Kidney (tissue), 14 donors: ENCODE results near the gene MT1G. TPM values are rescaled to one million over a fixed set of nuclear protein-coding genes. Genes with fewer than 3 reads are reported as not detected.
A peak's percentile ranks its signal among the peaks of the same experiment; 100 is the strongest.
"Not testable (repeated sequence)": the region's sequence is repeated elsewhere in the genome, so short reads cannot be mapped to it uniquely, and the experiment has no call there.

ENCODE experiments used
- DNase-seq, 5 donors: peaks; one replicate each; pipeline ENCODE4 v3.0.0-alpha.2; 2013 to 2020
- FAIRE-seq: peaks from 2 replicates; lab custom pipeline; 2012; peaks lifted over from hg19 to GRCh38; lab: Jason Lieb, UNC
- H3K27ac ChIP-seq, 2 donors: one replicate each; pipeline ENCODE4 v1.7.0; 2013; ENCODE audit warnings: low read depth in 2 of 2, low read length in 2 of 2, inconsistent platforms in 1 of 2
- H3K27me3 ChIP-seq: one replicate; pipeline ENCODE4 v1.7.1; 2013; ENCODE audit warnings: low read length, inconsistent platforms; ENCODE audit not compliant: control insufficient read depth, insufficient read depth
- H3K36me3 ChIP-seq, 3 donors: one replicate each; pipeline versions ENCODE4 v1.7.0 to v1.7.1; 2013; ENCODE audit warnings: low read length in 3 of 3, control low read depth in 1 of 3, inconsistent platforms in 1 of 3; ENCODE audit not compliant: insufficient read depth in 3 of 3, control insufficient read depth in 2 of 3
- H3K4me1 ChIP-seq, 3 donors: one replicate each; pipeline versions ENCODE4 v1.7.0 to v1.7.1; 2013; ENCODE audit warnings: low read length in 3 of 3, inconsistent platforms in 1 of 3, low read depth in 1 of 3; ENCODE audit not compliant: control insufficient read depth in 2 of 3, insufficient read depth in 2 of 3
- H3K4me3 ChIP-seq, 3 donors: one replicate each; pipeline versions ENCODE4 v1.7.0 to v1.8.1; 2013; ENCODE audit warnings: low read length in 3 of 3, control low read depth in 1 of 3, inconsistent platforms in 1 of 3
- H3K9ac ChIP-seq, 3 donors: one replicate each; pipeline versions ENCODE4 v1.7.0 to v1.7.1; 2013; ENCODE audit warnings: low read length in 3 of 3, control low read depth in 1 of 3, inconsistent platforms in 1 of 3
- H3K9me3 ChIP-seq, 3 donors: one replicate each; pipeline versions ENCODE4 v1.7.0 to v1.7.1; 2013; ENCODE audit warnings: low read length in 3 of 3, control low read depth in 1 of 3, inconsistent platforms in 1 of 3; ENCODE audit not compliant: control insufficient read depth in 2 of 3, insufficient read depth in 1 of 3
- intact Hi-C: fragments of 100-400 bp; cut with DNase I; formaldehyde crosslinking; loops from one replicate; pipeline ENCODE4 v1.11.1; 2022
- polyA plus RNA-seq: library from polyadenylated mRNA; stranded (reverse); fragments of 350-450 nt; fragmentation: Illumina TruSeq; extraction: RNeasy Lipid Tissue Mini Kit (QIAGEN cat#74804); gene quantifications from one replicate; pipeline ENCODE4 v1.2.3, GENCODE V29; 2014; ENCODE audit warnings: low read depth, low replicate concordance; ENCODE audit not compliant: insufficient read depth
- total RNA-seq: library from RNA; stranded (reverse); fragmentation: NEBNext Ultra II Directional; extraction: Animal tissue kit (Norgen Biotek cat#: 25700); gene quantifications from one replicate; pipeline ENCODE4 v1.2.1, GENCODE V29; 2021
- TF ChIP-seq, protein P1 (sequence below): IDR thresholded peaks from 3 replicates; pipeline ENCODE4 v1.5.1; 2012; ENCODE audit warnings: mild to moderate bottlenecking, moderate library complexity, borderline replicate concordance; ENCODE audit not compliant: insufficient read depth; ENCODE audit errors: extremely low read depth
- donor health status: control.
- donor health status: control.
- donor health status: control.
- donor health status: control.
- donor health status: control.
- donor health status: DM: yes; HTN: yes; CAD: no.
- donor health status: Normal renal cell carcinoma (clear cell type).

MT1G gene
- total and polyA plus RNA-seq, 2 donors from 2014 or later, result 33.6 to 2,564 TPM

DNA sequence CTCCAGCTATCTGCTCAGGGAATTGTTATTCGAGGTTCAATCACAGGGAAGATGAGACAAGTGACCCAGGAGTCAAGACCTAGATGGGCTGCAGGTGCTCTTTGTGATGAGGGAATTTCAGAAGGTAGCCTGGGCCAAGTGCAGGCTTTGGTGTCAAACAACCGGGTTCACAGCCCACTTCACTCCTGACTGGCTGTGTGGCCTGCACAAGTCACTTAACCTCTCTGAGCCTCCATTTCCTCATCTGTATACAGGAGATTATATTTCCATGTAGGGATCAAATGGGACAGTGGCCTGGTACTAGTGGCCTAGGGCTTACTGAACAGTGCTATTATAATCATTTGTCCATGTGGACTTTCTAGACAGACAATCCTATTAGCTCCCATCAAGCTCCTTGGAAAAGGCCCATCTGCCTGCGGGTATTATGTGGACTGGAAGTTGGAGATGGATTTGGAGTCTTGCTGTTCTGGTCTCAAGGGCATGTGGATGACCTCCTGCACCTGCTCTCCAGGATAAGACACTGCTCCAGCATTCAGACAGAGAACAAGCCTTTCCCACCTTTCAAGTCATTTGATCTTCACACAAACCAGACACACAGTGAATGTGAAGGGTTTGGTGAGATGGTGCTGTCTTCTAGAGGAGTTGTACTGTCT lies 11.3 kb upstream of the MT1G start:
- TF ChIP-seq, protein P1, sequence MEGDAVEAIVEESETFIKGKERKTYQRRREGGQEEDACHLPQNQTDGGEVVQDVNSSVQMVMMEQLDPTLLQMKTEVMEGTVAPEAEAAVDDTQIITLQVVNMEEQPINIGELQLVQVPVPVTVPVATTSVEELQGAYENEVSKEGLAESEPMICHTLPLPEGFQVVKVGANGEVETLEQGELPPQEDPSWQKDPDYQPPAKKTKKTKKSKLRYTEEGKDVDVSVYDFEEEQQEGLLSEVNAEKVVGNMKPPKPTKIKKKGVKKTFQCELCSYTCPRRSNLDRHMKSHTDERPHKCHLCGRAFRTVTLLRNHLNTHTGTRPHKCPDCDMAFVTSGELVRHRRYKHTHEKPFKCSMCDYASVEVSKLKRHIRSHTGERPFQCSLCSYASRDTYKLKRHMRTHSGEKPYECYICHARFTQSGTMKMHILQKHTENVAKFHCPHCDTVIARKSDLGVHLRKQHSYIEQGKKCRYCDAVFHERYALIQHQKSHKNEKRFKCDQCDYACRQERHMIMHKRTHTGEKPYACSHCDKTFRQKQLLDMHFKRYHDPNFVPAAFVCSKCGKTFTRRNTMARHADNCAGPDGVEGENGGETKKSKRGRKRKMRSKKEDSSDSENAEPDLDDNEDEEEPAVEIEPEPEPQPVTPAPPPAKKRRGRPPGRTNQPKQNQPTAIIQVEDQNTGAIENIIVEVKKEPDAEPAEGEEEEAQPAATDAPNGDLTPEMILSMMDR, result no peak
- FAIRE-seq (no peak), DNase-seq (no peak)
- H3K27ac ChIP-seq, result no peak overlapping the region
- H3K27me3 ChIP-seq, result peaks cover 9% of the 10 kb centered on the region
- H3K9ac ChIP-seq, result no peak overlapping the region
- peaks cover 0 to 9% (median 5%) of the 10 kb centered on the region in 3 donors for H3K4me1 ChIP-seq
- H3K9me3 ChIP-seq, result no peaks in the 10 kb centered on the region
- intact Hi-C loops, result no loop called here
- H3K4me3 ChIP-seq, result no peak overlapping the region
- no peaks in the 10 kb centered on the region for H3K36me3 ChIP-seq

DNA sequence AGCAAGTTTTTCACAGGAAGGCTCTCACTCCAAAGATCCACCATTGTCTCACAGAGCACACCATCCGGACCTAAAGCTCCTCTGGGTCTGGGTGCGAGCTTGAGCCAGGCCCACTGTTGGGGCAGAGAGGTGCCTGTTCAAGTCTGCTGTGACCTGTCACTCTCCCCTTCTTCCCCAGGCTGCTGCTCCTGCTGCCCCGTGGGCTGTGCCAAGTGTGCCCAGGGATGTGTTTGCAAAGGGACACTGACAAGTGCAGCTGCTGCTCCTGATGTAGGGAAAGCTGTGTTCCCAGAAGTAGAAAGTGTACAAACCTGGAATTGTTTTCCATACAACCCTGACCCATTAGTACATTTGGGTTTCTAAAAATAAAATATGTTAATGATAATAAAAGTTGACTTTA lies 9.6 kb upstream of the MT1G start:
- Histone ChIP-seq H3K4me3 (no peak overlapping the region), H3K36me3 (no peaks in the 10 kb centered on the region), H3K4me1 (no peaks in the 10 kb centered on the region), H3K27ac (no peak overlapping the region), H3K27me3 (peaks cover 19% of the 10 kb centered on the region), H3K9me3 (no peaks in the 10 kb centered on the region), H3K9ac (no peak overlapping the region)
- intact Hi-C loops, result no loop called here
- TF ChIP-seq, protein P1, result no peak
- FAIRE-seq (no peak), DNase-seq (no peak)

DNA sequence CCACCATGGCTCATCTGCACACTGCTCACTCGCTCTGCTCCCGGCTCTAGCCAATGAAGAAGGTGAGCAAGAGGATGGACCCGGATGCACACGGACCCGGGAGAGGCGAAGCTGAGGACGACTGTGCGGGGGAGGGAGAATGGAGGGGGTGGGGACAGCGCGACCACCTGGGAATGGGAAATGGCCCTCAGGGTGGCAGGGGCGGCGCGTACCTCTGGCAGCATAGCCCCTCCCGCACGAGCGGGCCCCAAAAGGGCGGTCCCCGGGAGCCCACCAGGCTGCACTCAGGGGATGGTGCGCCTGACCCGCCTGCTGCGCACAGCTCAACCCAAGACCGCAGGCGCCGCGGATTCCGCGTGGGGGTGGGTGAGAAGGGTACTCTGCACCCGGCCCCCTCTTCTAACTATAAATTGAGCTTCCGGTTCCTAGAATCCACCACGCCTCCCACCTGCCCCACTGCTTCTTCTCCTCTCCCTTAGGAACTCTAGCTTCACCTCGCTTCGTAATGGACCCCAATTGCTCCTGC lies 7.9 kb upstream of the MT1G start:
- Histone ChIP-seq H3K27ac (no peak overlapping the region), H3K9me3 (no peaks in the 10 kb centered on the region), H3K36me3 (no peaks in the 10 kb centered on the region), H3K4me1 (no peaks in the 10 kb centered on the region), H3K9ac (no peak overlapping the region), H3K27me3 (peaks cover 27% of the 10 kb centered on the region), H3K4me3 (peak overlapping the region in 2 of 3 donors; percentile 36 to 56)
- DNase-seq (peak in 1 of 5 donors; percentile 44), FAIRE-seq (no peak)
- intact Hi-C loops, result no loop called here
- TF ChIP-seq, protein P1, result no peak

DNA sequence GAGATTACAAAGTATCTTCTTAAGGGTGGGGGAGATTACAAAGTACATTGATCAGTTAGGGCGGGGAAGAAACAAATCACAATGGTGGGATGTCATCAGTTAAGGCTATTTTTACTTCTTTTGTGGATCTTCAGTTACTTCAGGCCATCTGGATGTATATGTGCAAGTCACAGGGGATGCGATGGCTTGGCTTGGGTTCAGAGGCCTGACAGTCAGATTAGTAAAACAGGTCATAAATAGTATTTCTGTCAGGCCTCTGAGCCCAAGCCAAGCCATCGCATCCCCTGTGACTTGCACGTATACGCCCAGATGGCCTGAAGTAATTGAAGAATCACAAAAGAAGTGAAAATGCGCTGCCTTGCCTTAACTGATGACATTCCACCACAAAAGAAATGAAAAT lies 6.7 kb upstream of the MT1G start:
- H3K4me1 ChIP-seq, DNase-seq, H3K9ac ChIP-seq, FAIRE-seq, intact Hi-C loops, H3K27ac ChIP-seq, H3K4me3 ChIP-seq, H3K9me3 ChIP-seq, H3K36me3 ChIP-seq: not testable (repeated sequence)
- H3K27me3 ChIP-seq, result peaks cover 37% of the 10 kb centered on the region
